ENCODE measurements around the gene E2F8.
A peak's percentile ranks its signal among the peaks of the same experiment; 100 is the strongest.

The E2F8 gene

GRCh38 chr11:19253153-19253745 lies 12.5 kb upstream of the E2F8 start:
- no peak for DNase-seq (ENCODE audit: low read depth)

- no peak for DNase-seq (ENCODE audit: low read depth)
Observed at GRCh38 chr11:19252394-19253152, 11.8 kb upstream of the E2F8 start.

GRCh38 chr11:19251577-19251976 lies 10.8 kb upstream of the E2F8 start:
- no peak for DNase-seq (ENCODE audit: low read depth)

DNA sequence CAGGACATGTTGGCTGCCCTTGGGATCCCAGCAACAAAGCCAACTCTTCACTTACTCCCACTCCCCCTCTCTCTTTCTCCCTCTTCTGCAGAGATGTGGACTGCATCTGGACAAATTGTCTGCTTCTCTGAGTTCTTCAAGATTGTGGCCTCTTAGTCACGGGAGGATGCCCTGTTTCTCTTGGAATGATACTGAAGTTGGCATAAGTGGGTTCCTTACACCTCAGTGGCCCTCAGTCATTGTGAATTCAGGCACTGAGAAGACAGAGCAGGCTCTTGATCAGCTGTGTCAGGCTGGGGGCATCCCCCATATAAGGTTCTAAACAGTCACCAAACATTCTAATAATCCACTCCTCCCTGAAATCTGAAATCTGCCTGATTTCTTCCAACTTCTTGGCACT lies 6.1 kb upstream of the E2F8 start:
- DNase-seq (ENCODE audit: low read depth), result no peak

- no peak for DNase-seq (ENCODE audit: low read depth)
Observed at GRCh38 chr11:19245351-19245750, 4.6 kb upstream of the E2F8 start.

GRCh38 chr11:19244621-19245020 lies 3.9 kb upstream of the E2F8 start:
- no peak for DNase-seq (ENCODE audit: low read depth)

GRCh38 chr11:19244084-19244483 lies 3.3 kb upstream of the E2F8 start:
- no peak for DNase-seq (ENCODE audit: low read depth)

- DNase-seq (ENCODE audit: low read depth), result no peak
Observed at GRCh38 chr11:19243613-19244012, 2.9 kb upstream of the E2F8 start.

DNA sequence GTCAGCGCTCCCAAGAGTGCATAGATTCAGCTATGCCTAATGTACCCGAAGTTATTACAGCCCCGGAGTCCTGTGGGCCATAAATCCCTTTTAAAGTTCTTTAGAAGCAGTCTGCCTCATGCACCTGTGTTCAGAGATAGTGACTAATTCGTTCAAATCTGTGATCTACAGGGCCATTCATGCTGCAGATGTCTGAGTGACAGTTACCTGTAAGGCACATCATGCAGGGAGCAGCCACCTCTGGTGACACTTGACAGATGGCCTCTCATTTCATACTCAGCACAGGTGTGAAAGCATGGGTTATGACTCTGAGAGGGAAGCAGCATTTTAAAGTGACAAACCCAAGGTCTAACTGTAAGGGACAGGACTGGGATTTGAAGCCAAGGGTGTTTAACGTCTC lies 2.4 kb upstream of the E2F8 start:
- DNase-seq (ENCODE audit: low read depth), result no peak

- DNase-seq (ENCODE audit: low read depth), result no peak
Observed at GRCh38 chr11:19242179-19242932, 1.6 kb upstream of the E2F8 start.

- peak; percentile 5 for DNase-seq (ENCODE audit: low read depth)
Observed at GRCh38 chr11:19241260-19242178, 774 bp upstream of the E2F8 start.

DNA sequence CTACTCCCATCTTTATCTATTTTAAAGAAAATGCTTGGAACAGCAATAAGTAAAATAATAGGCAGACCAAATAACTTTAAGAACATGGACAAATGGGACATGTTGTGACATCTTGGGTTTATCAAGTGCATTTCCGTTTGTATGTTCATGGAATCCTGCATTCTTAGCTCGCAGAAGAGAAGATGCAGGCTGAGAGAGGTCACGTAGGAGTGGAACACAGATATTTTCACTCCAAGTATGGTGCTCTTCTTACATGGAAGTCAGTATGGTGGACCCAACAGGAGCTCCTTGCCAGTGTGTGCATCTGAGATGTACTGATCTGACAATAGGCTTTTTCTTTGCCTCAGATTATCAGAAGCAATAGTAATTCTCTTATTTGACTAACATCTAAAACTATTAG lies 1.7 kb downstream of the E2F8 start:
- DNase-seq (ENCODE audit: low read depth), result no peak

GRCh38 chr11:19237813-19238212 lies 2.9 kb downstream of the E2F8 start:
- DNase-seq (ENCODE audit: low read depth), result no peak

DNA sequence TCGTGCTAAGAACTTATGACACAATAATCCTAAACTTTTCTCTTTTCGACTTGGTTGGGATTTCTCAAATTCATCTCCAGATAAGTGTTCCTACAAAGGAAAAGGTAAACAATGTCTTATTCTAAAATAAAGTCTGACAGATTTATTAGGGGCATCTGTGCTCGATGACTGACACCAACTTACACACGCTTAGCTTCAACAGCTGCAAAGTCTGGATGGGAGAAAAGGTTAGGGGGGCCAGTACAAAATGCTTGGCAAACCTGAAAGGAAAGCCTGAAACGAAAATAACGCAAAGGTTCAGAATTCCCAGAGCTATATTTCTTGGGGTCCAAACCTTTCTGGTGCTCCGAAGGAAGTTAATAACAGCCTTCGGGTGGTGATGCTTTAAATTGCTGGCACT lies 3.4 kb downstream of the E2F8 start:
- no peak for DNase-seq (ENCODE audit: low read depth)

- DNase-seq (ENCODE audit: low read depth), result no peak
Observed at GRCh38 chr11:19234231-19234817, 6.4 kb downstream of the E2F8 start.

DNA sequence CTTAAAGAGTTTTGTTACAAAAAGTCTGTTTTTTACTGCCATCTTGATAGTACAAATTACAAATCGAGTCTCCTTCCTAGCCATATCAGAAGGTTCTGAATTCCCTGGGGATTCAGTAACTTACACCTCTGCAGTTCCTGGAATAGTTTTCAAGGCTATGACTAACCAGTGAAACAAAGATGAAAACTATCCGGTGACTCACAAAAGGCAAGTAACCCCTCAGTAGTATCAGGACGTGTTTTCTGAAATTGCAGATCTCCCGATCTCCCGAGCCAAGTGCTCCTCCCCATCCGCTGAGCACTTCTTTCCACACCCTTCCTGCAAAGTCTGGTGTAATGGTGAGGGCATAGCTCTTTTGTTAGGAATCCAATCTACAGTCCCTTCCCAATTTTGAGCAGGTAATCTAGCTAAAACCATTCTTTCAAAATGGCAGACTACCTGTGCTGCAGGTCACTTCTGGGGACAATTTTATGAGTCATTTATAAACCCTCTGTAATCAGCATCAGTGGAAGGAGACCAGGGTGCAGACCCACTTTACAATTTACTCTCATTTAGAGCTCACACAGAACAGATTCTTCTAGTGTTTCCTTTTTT lies 7.7 kb downstream of the E2F8 start:
- DNase-seq (ENCODE audit: low read depth), result no peak

- no peak for DNase-seq (ENCODE audit: low read depth)
Observed at GRCh38 chr11:19229671-19230070, 11.1 kb downstream of the E2F8 start.

GRCh38 chr11:19228968-19229367 lies 11.8 kb downstream of the E2F8 start:
- no peak for DNase-seq (ENCODE audit: low read depth)

GRCh38 chr11:19226378-19227195 lies 14.2 kb downstream of the E2F8 start:
- DNase-seq (ENCODE audit: low read depth), result no peak

GRCh38 chr11:19225581-19225980 lies 15.2 kb downstream of the E2F8 start:
- no peak for DNase-seq (ENCODE audit: low read depth)

DNA sequence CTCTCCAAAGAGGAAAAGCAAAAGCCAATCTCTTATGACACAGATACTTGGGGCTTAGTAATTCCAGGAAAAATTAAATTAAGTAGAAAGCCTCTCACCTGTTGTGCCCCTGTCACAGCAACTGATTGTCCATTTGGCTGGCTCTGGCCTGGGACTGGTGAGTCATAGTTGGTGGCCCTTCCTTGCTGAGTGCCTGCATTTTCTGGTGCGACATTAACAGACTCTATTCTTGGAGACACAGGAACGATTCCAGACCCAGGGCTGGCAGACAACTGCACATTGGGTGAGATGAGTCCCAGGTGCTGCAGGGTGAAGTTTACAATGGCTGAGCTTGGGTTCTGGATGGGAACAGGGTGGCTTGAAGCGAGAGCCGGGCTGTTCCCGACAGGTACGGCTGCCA lies 15.6 kb downstream of the E2F8 start:
- no peak for DNase-seq (ENCODE audit: low read depth)
